ENCODE measurements around the gene TTC31. TPM values are rescaled to one million over a fixed set of nuclear protein-coding genes. Genes with fewer than 3 reads are reported as not detected.

TTC31 gene
- total and polyA plus RNA-seq, 2 donors (not counting 1 experiment from before 2014, with no cell fraction given): 68.5 to 72.3 TPM

GRCh38 chr2:74489906-74490305 is 7.0 kb downstream of the TTC31 start:
- no peak overlapping the region for H3K27ac ChIP-seq (ENCODE audit: low read length in 2 of 2)
- no peak for TF ChIP-seq EZH2 (IDR thresholded peaks at IDR 0.05; ENCODE audit: borderline replicate concordance, insufficient read depth, low read depth, low read length, poor library complexity, severe bottlenecking)
- no peak for TF ChIP-seq CTCF (IDR thresholded peaks at IDR 0.05)
- no CpG with 5 or more reads among the region's 9 CpGs for WGBS (ENCODE audit: insufficient coverage)
- Mint-ChIP-seq H3K4me3 (no peak overlapping the region), H3K27ac (no peak overlapping the region), H3K4me1 (peaks cover 4% of the 10 kb centered on the region), H3K9me3 (ENCODE audit: insufficient read depth) (no peaks in the 10 kb centered on the region), H3K27me3 (no peaks in the 10 kb centered on the region)
- CTCF ChIA-PET: interaction anchor here (1.3 kb wide), 1 partner anchor 12 kb away, joined by 3 read pairs; no protein-coding TSS in a partner anchor
- ATAC-seq (ENCODE audit: low read depth) (no peak), DNase-seq (no peak)
- POLR2A ChIA-PET: no interaction called here
- no peaks in the 10 kb centered on the region for H3K9me3 ChIP-seq (ENCODE audit: control extremely low read depth in 1 of 3, control insufficient read depth in 2 of 3, insufficient read depth in 1 of 3, low read length in 2 of 3)
- H3K36me3 ChIP-seq (replicated peaks in 1 of 2; ENCODE audit: control extremely low read depth in 1 of 2, control insufficient read depth in 1 of 2, extremely low read depth in 1 of 2, insufficient read depth in 2 of 2, low read length in 1 of 2): peaks cover 0 to 72% of the 10 kb centered on the region in 2 experiments
- no peak overlapping the region for H2AFZ ChIP-seq (ENCODE audit: insufficient read depth, low read depth, low read length, poor library complexity, severe bottlenecking)
- no peak overlapping the region for H3K9ac ChIP-seq (ENCODE audit: low read length)
- intact Hi-C loops (cut with micrococcal nuclease): no loop called here
- no peak overlapping the region for H3K4me2 ChIP-seq (replicated peaks; ENCODE audit: low read depth, low read length, poor library complexity, severe bottlenecking)
- H3K4me1 ChIP-seq (ENCODE audit: control insufficient read depth in 2 of 2, insufficient read depth in 2 of 2, low read length in 2 of 2): no peaks in the 10 kb centered on the region
- H3K4me3 ChIP-seq (ENCODE audit: control extremely low read depth in 1 of 5, extremely low read depth in 1 of 5, insufficient read depth in 1 of 5, low read depth in 2 of 5, low read length in 4 of 5): no peak overlapping the region
- H3K79me2 ChIP-seq (ENCODE audit: control insufficient read depth, insufficient read depth, low read length): peaks cover 26% of the 10 kb centered on the region
- peaks cover 36% of the 10 kb centered on the region for H4K20me1 ChIP-seq (ENCODE audit: control insufficient read depth, insufficient read depth, low read length, poor library complexity, severe bottlenecking)
- H3K27me3 ChIP-seq (replicated peaks in 1 of 4; ENCODE audit: control extremely low read depth in 1 of 4, control insufficient read depth in 3 of 4, insufficient read depth in 4 of 4, low read length in 3 of 4): no peaks in the 10 kb centered on the region

- no peaks in the 10 kb centered on the region for H3K4me1 Mint-ChIP-seq
Observed at GRCh38 chr2:74491648-74492544, 9.0 kb downstream of the TTC31 start.

More at GRCh38 chr2:74491648-74492544, 9.0 kb downstream of the TTC31 start:
- Histone ChIP-seq H3K9me3 (ENCODE audit: control extremely low read depth in 1 of 3, control insufficient read depth in 2 of 3, insufficient read depth in 1 of 3, low read length in 2 of 3) (no peaks in the 10 kb centered on the region), H3K36me3 (replicated peaks in 1 of 2; ENCODE audit: control extremely low read depth in 1 of 2, control insufficient read depth in 1 of 2, extremely low read depth in 1 of 2, insufficient read depth in 2 of 2, low read length in 1 of 2) (peaks cover 0 to 64% of the 10 kb centered on the region in 2 experiments), H4K20me1 (ENCODE audit: control insufficient read depth, insufficient read depth, low read length, poor library complexity, severe bottlenecking) (peaks cover 25% of the 10 kb centered on the region), H3K4me1 (ENCODE audit: control insufficient read depth in 2 of 2, insufficient read depth in 2 of 2, low read length in 2 of 2) (no peaks in the 10 kb centered on the region), H2AFZ (ENCODE audit: insufficient read depth, low read depth, low read length, poor library complexity, severe bottlenecking) (no peak overlapping the region), H3K4me2 (replicated peaks; ENCODE audit: low read depth, low read length, poor library complexity, severe bottlenecking) (no peak overlapping the region), H3K27ac (ENCODE audit: low read length in 2 of 2) (no peak overlapping the region), H3K9ac (ENCODE audit: low read length) (no peak overlapping the region), H3K79me2 (ENCODE audit: control insufficient read depth, insufficient read depth, low read length) (peaks cover 9% of the 10 kb centered on the region), H3K27me3 (replicated peaks in 1 of 4; ENCODE audit: control extremely low read depth in 1 of 4, control insufficient read depth in 3 of 4, insufficient read depth in 4 of 4, low read length in 3 of 4) (no peaks in the 10 kb centered on the region), H3K4me3 (ENCODE audit: control extremely low read depth in 1 of 5, extremely low read depth in 1 of 5, insufficient read depth in 1 of 5, low read depth in 2 of 5, low read length in 4 of 5) (no peak overlapping the region)
- intact Hi-C loops (cut with micrococcal nuclease): no loop called here
- DNase-seq (no peak), ATAC-seq (ENCODE audit: low read depth) (no peak)
- POLR2A ChIA-PET: interaction anchor here (0.6 kb wide), 1 partner anchor 90 kb away, joined by 9 read pairs; no protein-coding TSS in a partner anchor
- Mint-ChIP-seq H3K9me3 (ENCODE audit: insufficient read depth) (no peaks in the 10 kb centered on the region), H3K4me3 (no peak overlapping the region), H3K27ac (no peak overlapping the region), H3K27me3 (no peaks in the 10 kb centered on the region)
- 97% methylated on average over 11 of the region's 12 CpGs for WGBS (ENCODE audit: insufficient coverage)
- TF ChIP-seq CTCF (IDR thresholded peaks at IDR 0.05) (no peak), EZH2 (IDR thresholded peaks at IDR 0.05; ENCODE audit: borderline replicate concordance, insufficient read depth, low read depth, low read length, poor library complexity, severe bottlenecking) (no peak)
- CTCF ChIA-PET: interaction anchor here (0.9 to 1.9 kb wide), 2 partner anchors 12 to 94 kb away, joined by 3 to 5 read pairs; no protein-coding TSS in a partner anchor
